Activated CD8-positive, alpha-beta memory T cell treated with anti-CD3 and anti-CD28 coated beads, Interleukin-2, amount 10 ng/mL, durations not matched to agents 7 days and 5 days (primary cell): ENCODE results near the gene BPI. TPM values are rescaled to one million over a fixed set of nuclear protein-coding genes. Genes with fewer than 3 reads are reported as not detected.

ENCODE experiments used
- ATAC-seq: fragments of 150-1000 bp; cut with Tn5 transposase; one replicate; pipeline ENCODE4 v1.10.0; 2021; ENCODE audit warnings: moderate library complexity
- CTCF ChIA-PET: fragments of 350-600 bp; sonication (Branson Sonifier 250); formaldehyde crosslinking; loops from one replicate; lab custom pipeline; 2021; ENCODE audit warnings: antibody characterized with exemption; lab: Charles Lee
- DNase-seq: peaks from one replicate; pipeline ENCODE4 v3.0.0-alpha.2; 2020
- H3K27ac Mint-ChIP-seq: one replicate; pipeline ENCODE4 v1.8.0; 2021; ENCODE audit warnings: mild to moderate bottlenecking, mixed read lengths
- H3K27me3 Mint-ChIP-seq: one replicate; pipeline ENCODE4 v1.8.0; 2021; ENCODE audit warnings: mixed read lengths
- H3K36me3 Mint-ChIP-seq: one replicate; pipeline ENCODE4 v1.8.0; 2021; ENCODE audit warnings: mild to moderate bottlenecking, mixed read lengths
- H3K4me1 Mint-ChIP-seq: one replicate; pipeline ENCODE4 v1.8.0; 2021; ENCODE audit warnings: mixed read lengths
- H3K4me3 Mint-ChIP-seq: one replicate; pipeline ENCODE4 v1.8.0; 2021; ENCODE audit warnings: mild to moderate bottlenecking, moderate library complexity, mixed read lengths
- H3K9me3 Mint-ChIP-seq: one replicate; pipeline ENCODE4 v1.8.0; 2022; ENCODE audit warnings: low read depth, mixed read lengths
- total RNA-seq, 2 experiments: library from RNA; stranded (reverse); gene quantifications; one replicate each; pipeline ENCODE4 v1.2.3, GENCODE V29; 2021

Gene BPI
- total RNA-seq, 2 experiments from 2014 or later, result not detected

DNA sequence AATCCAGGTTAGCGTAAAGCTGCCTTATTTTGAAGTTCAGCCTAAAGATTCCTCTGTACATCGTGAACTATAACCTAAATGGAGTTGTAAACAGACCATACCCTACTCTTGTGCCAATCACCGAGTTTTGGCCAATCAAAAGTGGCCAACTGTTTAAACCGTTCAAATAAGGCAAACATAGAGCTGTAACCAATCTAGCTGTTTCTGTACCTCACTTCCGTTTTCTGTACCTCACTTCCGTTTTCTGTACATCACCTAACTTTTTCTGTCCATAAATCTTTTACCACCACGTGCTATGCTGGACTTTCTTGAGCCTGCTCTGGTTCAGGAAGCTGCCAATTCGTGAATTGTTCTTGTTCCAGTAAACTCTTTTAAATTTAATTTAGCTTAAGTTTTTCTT is 82.0 kb downstream of the BPI start:
- H3K4me3 Mint-ChIP-seq, result no peak overlapping the region
- H3K27me3 Mint-ChIP-seq, result peaks cover 16% of the 10 kb centered on the region
- ATAC-seq (no peak), DNase-seq (no peak)
- no peaks in the 10 kb centered on the region for H3K9me3 Mint-ChIP-seq
- peaks cover 3% of the 10 kb centered on the region for H3K4me1 Mint-ChIP-seq
- no peaks in the 10 kb centered on the region for H3K36me3 Mint-ChIP-seq
- CTCF ChIA-PET, result interaction anchor here (1.2 kb wide), 1 partner anchor 313 kb away, joined by 3 read pairs; no protein-coding TSS in a partner anchor
- no peak overlapping the region for H3K27ac Mint-ChIP-seq

DNA sequence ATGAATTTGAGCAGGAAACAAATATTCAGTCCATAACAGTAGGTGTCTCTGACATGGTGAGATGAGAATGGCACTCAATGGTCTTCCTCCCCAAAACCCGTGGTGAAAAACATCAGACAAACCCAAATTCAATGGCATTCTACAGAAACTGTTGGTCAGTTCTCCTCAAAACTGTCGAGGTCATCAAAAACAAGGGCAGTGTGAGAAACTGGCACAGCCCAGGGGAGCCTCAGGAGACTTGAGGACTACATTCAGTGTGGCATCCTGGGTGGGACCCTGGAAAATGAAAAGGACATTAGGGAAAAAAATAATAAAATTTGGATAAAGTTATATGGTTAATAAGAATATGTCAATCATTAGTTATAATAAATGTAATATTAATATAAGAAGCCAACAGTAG is 82.9 kb downstream of the BPI start:
- H3K27ac Mint-ChIP-seq, result no peak overlapping the region

More for the DNA sequence above, 82.9 kb downstream of the BPI start:
- Mint-ChIP-seq H3K4me1 (peaks cover 3% of the 10 kb centered on the region), H3K9me3 (no peaks in the 10 kb centered on the region), H3K36me3 (no peaks in the 10 kb centered on the region), H3K4me3 (no peak overlapping the region), H3K27me3 (peaks cover 14% of the 10 kb centered on the region)
- CTCF ChIA-PET, result no interaction called here
- DNase-seq (no peak), ATAC-seq (no peak)

Other genes with a start within 250 kb of the BPI start
- under 1 TPM; 0.35 TPM for gene TGM2, start 138.9 kb upstream of the BPI start, total RNA-seq
- gene KIAA1755, start 43.4 kb upstream of the BPI start, total RNA-seq, result not detected
- not detected for gene LBP, start 42.3 kb downstream of the BPI start, total RNA-seq
- gene SNHG17, start 131.2 kb downstream of the BPI start, total RNA-seq, result 100 to 1,000 TPM in 1 of 2 experiments, 10 to 100 TPM in 1; 92.3 to 123 TPM
- 10 to 100 TPM; 31.9 to 32.2 TPM for gene RALGAPB, start 168.7 kb downstream of the BPI start, total RNA-seq